Neural crest cell (in vitro differentiated cells): Measurements from ENCODE around the gene ZCCHC3. TPM values are rescaled to one million over a fixed set of nuclear protein-coding genes. Genes with fewer than 3 reads are reported as not detected.
A peak's percentile ranks its signal among the peaks of the same experiment; 100 is the strongest.

Source experiments
- DNase-seq: peaks from one replicate; pipeline ENCODE4 v3.0.0; 2021; ENCODE audit warnings: low read depth, mixed read lengths, low spot score
- H3K27ac Mint-ChIP-seq: one replicate; pipeline ENCODE4 v1.8.0; 2021; ENCODE audit warnings: mild to moderate bottlenecking, mixed read lengths; ENCODE audit not compliant: unreplicated experiment
- H3K27me3 Mint-ChIP-seq: 2 replicates; pipeline ENCODE4 v1.8.0; 2021; ENCODE audit warnings: low read depth, mild to moderate bottlenecking, mixed read lengths
- H3K36me3 Mint-ChIP-seq: 2 replicates; pipeline ENCODE4 v1.8.0; 2021; ENCODE audit warnings: low read depth, mild to moderate bottlenecking, mixed read lengths
- H3K4me1 Mint-ChIP-seq: 2 replicates; pipeline ENCODE4 v1.8.0; 2021; ENCODE audit warnings: mixed read lengths
- H3K4me3 Mint-ChIP-seq: one replicate; pipeline ENCODE4 v1.8.0; 2021; ENCODE audit warnings: mild to moderate bottlenecking, mixed read lengths
- H3K9me3 Mint-ChIP-seq: 2 replicates; pipeline ENCODE4 v1.8.0; 2021; ENCODE audit warnings: mixed read lengths
- total RNA-seq: library from RNA; stranded (reverse); gene quantifications from 2 replicates; pipeline ENCODE4 v1.2.1, GENCODE V29; 2021
- TF ChIP-seq, protein P1 (sequence below): fragments of 200-600 bp; sonication (generic); conservative IDR thresholded peaks from 2 replicates; pipeline ENCODE4 v1.5.0; 2021; ENCODE audit warnings: antibody characterized with exemption, mild to moderate bottlenecking

The ZCCHC3 gene
- total RNA-seq, 1 donor from 2014 or later, result 59.2 TPM

DNA sequence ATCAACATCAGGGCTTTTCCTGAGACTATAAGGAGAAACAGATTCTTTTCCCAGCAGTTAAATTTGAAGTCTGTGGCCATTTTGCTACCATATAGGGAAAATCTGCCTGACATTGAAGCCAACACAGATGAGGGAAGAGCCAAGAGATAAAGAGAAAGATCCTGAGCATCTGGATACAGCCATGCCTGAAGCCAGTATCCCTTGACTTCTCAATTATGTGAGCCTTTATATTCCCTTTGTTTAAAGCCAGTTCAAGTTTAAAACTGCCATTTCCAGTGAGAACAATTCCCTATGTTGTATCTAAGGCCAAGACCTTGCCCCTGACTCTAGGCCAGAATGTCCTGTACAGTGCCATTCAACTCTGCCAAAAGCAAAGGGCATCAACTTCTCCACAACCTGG, 45.7 kb downstream of the ZCCHC3 start:
- Mint-ChIP-seq H3K4me1 (peaks cover 9% of the 10 kb centered on the region), H3K4me3 (peak overlapping the region; percentile 0), H3K9me3 (no peaks in the 10 kb centered on the region), H3K27me3 (no peaks in the 10 kb centered on the region), H3K36me3 (no peaks in the 10 kb centered on the region), H3K27ac (no peak overlapping the region)
- DNase-seq, result no peak
- TF ChIP-seq, protein P1, sequence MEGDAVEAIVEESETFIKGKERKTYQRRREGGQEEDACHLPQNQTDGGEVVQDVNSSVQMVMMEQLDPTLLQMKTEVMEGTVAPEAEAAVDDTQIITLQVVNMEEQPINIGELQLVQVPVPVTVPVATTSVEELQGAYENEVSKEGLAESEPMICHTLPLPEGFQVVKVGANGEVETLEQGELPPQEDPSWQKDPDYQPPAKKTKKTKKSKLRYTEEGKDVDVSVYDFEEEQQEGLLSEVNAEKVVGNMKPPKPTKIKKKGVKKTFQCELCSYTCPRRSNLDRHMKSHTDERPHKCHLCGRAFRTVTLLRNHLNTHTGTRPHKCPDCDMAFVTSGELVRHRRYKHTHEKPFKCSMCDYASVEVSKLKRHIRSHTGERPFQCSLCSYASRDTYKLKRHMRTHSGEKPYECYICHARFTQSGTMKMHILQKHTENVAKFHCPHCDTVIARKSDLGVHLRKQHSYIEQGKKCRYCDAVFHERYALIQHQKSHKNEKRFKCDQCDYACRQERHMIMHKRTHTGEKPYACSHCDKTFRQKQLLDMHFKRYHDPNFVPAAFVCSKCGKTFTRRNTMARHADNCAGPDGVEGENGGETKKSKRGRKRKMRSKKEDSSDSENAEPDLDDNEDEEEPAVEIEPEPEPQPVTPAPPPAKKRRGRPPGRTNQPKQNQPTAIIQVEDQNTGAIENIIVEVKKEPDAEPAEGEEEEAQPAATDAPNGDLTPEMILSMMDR, result no peak

DNA sequence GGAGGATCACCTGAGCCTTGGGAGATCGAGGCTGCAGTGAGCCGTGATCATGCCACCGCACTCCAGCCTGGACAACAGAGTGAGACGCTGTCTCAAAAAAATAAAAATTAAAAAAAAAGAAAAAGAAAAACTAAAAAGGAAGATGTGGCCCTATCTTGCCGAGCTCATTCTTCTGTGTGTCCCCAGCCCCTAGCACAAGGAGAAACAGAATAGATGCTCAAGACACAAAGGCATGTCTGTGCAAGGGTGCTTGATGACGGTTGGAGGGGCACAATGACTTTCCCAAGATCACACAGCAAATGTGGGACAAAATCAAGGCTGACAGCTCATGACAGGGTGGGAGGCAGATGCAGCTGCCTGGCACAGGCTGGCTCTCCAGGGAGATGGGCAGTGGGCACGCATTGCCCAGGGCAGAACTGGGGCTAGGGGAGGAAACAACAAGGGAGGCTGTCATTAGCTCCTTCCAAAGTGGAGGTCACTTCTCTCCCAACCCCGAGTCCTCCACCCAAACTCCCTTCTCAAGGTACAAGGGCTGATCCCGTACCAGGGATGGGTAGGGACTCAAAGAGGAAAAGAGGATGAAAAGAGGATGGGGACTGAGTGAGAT, 48.8 kb downstream of the ZCCHC3 start:
- no peaks in the 10 kb centered on the region for H3K36me3 Mint-ChIP-seq
- peaks cover 17% of the 10 kb centered on the region for H3K4me1 Mint-ChIP-seq
- peak overlapping the region; percentile 97 for H3K4me3 Mint-ChIP-seq
- H3K27ac Mint-ChIP-seq, result peak overlapping the region; percentile 90
- H3K27me3 Mint-ChIP-seq, result no peaks in the 10 kb centered on the region
- TF ChIP-seq, protein P1, result no peak
- no peak for DNase-seq
- no peaks in the 10 kb centered on the region for H3K9me3 Mint-ChIP-seq

DNA sequence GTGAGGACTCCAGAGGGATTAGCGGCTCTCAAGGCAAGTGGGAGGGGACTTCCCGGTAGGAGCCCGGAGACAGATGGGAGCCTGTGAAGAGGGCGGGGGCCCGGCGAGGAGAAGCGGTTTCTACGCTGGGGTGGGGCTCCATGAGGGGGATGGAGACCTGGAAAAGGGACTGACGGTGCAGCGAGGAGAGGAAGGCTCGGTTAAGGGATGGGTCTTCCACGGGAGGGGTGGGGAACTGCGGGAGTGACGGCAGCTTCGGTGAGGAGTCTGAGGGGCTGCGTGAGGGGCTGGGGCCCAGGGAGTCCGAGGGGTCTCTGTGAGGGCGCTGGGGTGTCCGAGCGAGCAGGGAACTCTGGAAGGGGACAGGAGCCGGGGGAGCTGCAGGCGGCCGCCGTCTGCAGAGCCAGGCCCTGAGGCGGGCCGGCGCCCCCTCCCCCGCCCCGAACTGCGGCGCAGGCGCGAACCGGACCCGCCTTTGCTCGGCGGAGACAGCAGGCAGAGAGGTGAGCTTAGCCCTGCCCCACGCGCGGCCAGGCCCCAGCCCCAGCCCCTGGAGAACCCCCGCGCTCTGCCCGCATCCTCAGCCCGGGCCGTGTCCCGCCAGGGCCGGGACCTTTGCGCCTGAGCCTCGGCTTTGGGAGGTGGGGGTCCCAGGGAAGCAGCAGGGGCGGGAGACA, 49.4 kb downstream of the ZCCHC3 start, which contains the start of gene NRSN2:
Gene NRSN2, plus strand, starts transcription at position 472 of the 677 bp plus-strand sequence. CDS start 2,533 bp downstream, outside the sequence.
- Mint-ChIP-seq H3K4me1 (peaks cover 17% of the 10 kb centered on the region), H3K4me3 (peak within 1 kb of the TSS; percentile 97), H3K9me3 (no peaks in the 10 kb centered on the region), H3K27me3 (no peaks in the 10 kb centered on the region), H3K36me3 (no peaks in the 10 kb centered on the region), H3K27ac (peak within 1 kb of the TSS; percentile 90)
- TF ChIP-seq, protein P1, result no peak
- peak; percentile 56 for DNase-seq

DNA sequence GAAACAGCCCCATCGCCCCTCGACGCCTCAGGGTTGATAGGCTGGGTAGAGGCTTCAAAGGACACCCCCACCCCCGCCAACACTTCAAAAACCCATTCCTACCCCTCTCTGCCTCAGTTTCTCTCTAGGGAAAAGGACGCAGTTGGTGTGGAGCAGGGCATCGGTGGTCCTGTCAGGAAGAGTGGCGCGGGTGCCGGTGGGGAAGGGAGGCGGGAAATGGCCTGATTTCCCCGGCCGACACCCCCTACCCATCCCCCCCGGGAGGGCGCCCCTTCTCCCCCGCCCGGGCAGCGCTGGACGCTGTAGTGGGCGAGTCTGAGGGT, 49.9 kb downstream of the ZCCHC3 start:
- no peaks in the 10 kb centered on the region for H3K9me3 Mint-ChIP-seq
- peaks cover 17% of the 10 kb centered on the region for H3K4me1 Mint-ChIP-seq
- DNase-seq, result no peak
- H3K27ac Mint-ChIP-seq, result peak overlapping the region; percentile 71
- TF ChIP-seq, protein P1, result no peak
- H3K4me3 Mint-ChIP-seq, result peak overlapping the region; percentile 85
- no peaks in the 10 kb centered on the region for H3K36me3 Mint-ChIP-seq
- H3K27me3 Mint-ChIP-seq, result no peaks in the 10 kb centered on the region

DNA sequence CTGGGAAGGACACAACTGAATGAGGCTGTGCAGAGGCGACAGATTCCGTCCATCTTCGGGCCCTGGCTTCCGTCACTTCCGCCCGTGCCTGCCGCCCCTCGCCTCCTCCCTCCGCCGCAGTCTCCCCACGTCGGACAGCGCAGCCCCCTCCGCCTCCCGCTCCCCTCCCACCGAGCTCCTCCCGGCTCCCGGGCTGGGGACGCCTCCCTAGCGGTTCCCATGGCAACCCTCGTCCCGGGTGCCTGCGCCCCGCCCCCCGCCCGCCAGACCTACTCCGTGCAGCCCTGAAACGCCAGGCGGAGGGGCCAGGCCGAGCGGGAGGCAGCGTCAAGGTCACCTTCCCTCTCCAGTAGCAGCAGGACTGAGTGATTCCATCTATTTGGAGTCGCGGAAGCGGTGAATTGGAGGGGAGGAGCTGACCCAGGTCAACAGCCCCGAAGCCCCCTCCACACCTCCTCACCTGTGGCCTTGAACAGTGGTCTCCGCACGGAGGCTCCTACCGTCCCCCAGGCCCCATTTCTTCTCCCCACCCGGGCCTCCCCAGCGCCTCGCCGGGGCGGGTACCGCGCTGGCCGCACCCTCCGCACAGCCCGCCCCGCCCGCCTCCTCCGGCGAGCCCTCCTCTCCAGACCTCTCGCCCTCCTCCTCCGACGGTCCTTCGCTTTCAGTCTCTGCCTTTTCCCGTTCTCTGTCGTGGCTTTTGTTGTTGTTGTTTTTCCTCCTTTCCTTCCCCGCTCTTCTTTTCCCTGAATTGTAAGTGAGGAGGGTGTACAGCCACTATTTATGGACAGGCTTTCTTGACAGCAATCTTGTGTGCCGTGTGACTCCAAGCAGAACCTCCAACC, 50.5 kb downstream of the ZCCHC3 start:
- DNase-seq, result peak; percentile 88
- TF ChIP-seq, protein P1, result no peak
- Mint-ChIP-seq H3K36me3 (no peaks in the 10 kb centered on the region), H3K27ac (peak overlapping the region; percentile 8), H3K4me1 (peaks cover 17% of the 10 kb centered on the region), H3K27me3 (no peaks in the 10 kb centered on the region), H3K4me3 (peak overlapping the region; percentile 85), H3K9me3 (no peaks in the 10 kb centered on the region)
